Stomach (tissue), 4 donors: ENCODE measurements around the gene RGS11.

Experiments used
- CTCF ChIP-seq, 7 experiments: fragments of 450-650 bp in 4 of 7; fragments of 200-600 bp in 3 of 7; sonication (generic) in 3 of 7; IDR thresholded peaks; one replicate each; pipeline ENCODE4 v1.5.1; 2016 to 2019; ENCODE audit warnings: antibody characterized with exemption in 7 of 7, control low read depth in 2 of 7, mild to moderate bottlenecking in 1 of 7
- POLR2A ChIP-seq, 4 donors: fragments of 450-650 bp; IDR thresholded peaks; one replicate each; pipeline ENCODE4 v1.6.1; 2016; ENCODE audit warnings: antibody characterized with exemption in 4 of 4, control low read depth in 2 of 4, mild to moderate bottlenecking in 1 of 4, moderate library complexity in 1 of 4

GRCh38 chr16:262121-262745 is 13.5 kb downstream of the RGS11 start:
- TF ChIP-seq CTCF (IDR thresholded peaks at IDR 0.05) (no peak), POLR2A (IDR thresholded peaks at IDR 0.05) (no peak)
